Breast epithelium (tissue), 3 donors: ENCODE measurements around the gene CSF2.

Experiments
- POLR2A ChIP-seq: fragments of 450-650 bp; IDR thresholded peaks from one replicate; pipeline ENCODE4 v1.6.1; 2016; ENCODE audit warnings: antibody characterized with exemption, mild to moderate bottlenecking, moderate library complexity
- POLR2AphosphoS5 ChIP-seq, 3 donors: sonication (generic); formaldehyde crosslinking; IDR thresholded peaks; one replicate each; pipeline ENCODE4 v1.6.1; 2017; ENCODE audit warnings: antibody characterized with exemption in 3 of 3

GRCh38 chr5:132115375-132115774 lies 41.8 kb downstream of the CSF2 start:
- no peak for TF ChIP-seq POLR2A
- TF ChIP-seq POLR2AphosphoS5 (IDR thresholded peaks at IDR 0.05), result no peak
